Right renal cortex interstitium (tissue), 3 donors: ENCODE measurements around the gene NCBP2L. TPM values are rescaled to one million over a fixed set of nuclear protein-coding genes. Genes with fewer than 3 reads are reported as not detected.

ENCODE experiments used
- DNase-seq, 3 donors: peaks; one replicate each; pipeline ENCODE4 v3.0.0-alpha.2; 2013; ENCODE audit warnings: low read depth in 3 of 3, low spot score in 2 of 3
- polyA plus RNA-seq, 3 donors: library from polyadenylated mRNA; unstranded; fragments of 120-200 nt; gene quantifications; one replicate each; pipeline ENCODE4 v1.2.1, GENCODE V29; 2013; ENCODE audit not compliant: insufficient read length in 3 of 3

NCBP2L gene
- under 1 TPM in 2 of 3 donors, not detected in 1; 0.07 TPM for polyA plus RNA-seq

GRCh38 chrX:107777536-107777832 is at the start of gene NCBP2L:
TSS of gene NCBP2L (plus strand) at chrX:107777733. CDS start at chrX:107794221, 16,488 bp downstream.
- DNase-seq: no peak

- no peak for DNase-seq
Measured at GRCh38 chrX:107728371-107729099, 49.0 kb upstream of the NCBP2L start.

- DNase-seq: no peak
Measured at GRCh38 chrX:107729558-107730297, 47.8 kb upstream of the NCBP2L start.

- DNase-seq: no peak
Measured at GRCh38 chrX:107730298-107730655, 47.3 kb upstream of the NCBP2L start.

GRCh38 chrX:107730991-107731766 is 46.4 kb upstream of the NCBP2L start:
- no peak for DNase-seq

- peak in 2 of 3 donors; percentile 37 to 54 for DNase-seq
Measured at GRCh38 chrX:107731831-107732502, 45.6 kb upstream of the NCBP2L start.

- DNase-seq: no peak
Measured at GRCh38 chrX:107733686-107734085, 43.8 kb upstream of the NCBP2L start.

- no peak for DNase-seq
Measured at GRCh38 chrX:107734646-107735045, 42.9 kb upstream of the NCBP2L start.

- no peak for DNase-seq
Measured at GRCh38 chrX:107736781-107737531, 40.6 kb upstream of the NCBP2L start.

- DNase-seq: no peak
Measured at GRCh38 chrX:107738272-107738671, 39.3 kb upstream of the NCBP2L start.

- DNase-seq: no peak
Measured at GRCh38 chrX:107738768-107739167, 38.8 kb upstream of the NCBP2L start.

GRCh38 chrX:107739541-107739940 is 38.0 kb upstream of the NCBP2L start:
- no peak for DNase-seq

GRCh38 chrX:107741404-107741790 is 36.1 kb upstream of the NCBP2L start:
- DNase-seq: no peak

GRCh38 chrX:107742700-107743191 is 34.8 kb upstream of the NCBP2L start:
- no peak for DNase-seq

- DNase-seq: no peak
Measured at GRCh38 chrX:107743995-107744394, 33.5 kb upstream of the NCBP2L start.

GRCh38 chrX:107744868-107745267 is 32.7 kb upstream of the NCBP2L start:
- DNase-seq: no peak

GRCh38 chrX:107747596-107748161 is 29.9 kb upstream of the NCBP2L start:
- DNase-seq: no peak

GRCh38 chrX:107748506-107748905 is 29.0 kb upstream of the NCBP2L start:
- DNase-seq: no peak

GRCh38 chrX:107750263-107750662 is 27.3 kb upstream of the NCBP2L start:
- no peak for DNase-seq
